Measurements from ENCODE around the gene GASK1A. TPM values are rescaled to one million over a fixed set of nuclear protein-coding genes. Genes with fewer than 3 reads are reported as not detected.

GASK1A gene
- total and polyA plus RNA-seq, 2 of the 8 experiments (the other 6 are each of a cell fraction or from before 2014, with no cell fraction given): 4.7 to 7.9 TPM

DNA sequence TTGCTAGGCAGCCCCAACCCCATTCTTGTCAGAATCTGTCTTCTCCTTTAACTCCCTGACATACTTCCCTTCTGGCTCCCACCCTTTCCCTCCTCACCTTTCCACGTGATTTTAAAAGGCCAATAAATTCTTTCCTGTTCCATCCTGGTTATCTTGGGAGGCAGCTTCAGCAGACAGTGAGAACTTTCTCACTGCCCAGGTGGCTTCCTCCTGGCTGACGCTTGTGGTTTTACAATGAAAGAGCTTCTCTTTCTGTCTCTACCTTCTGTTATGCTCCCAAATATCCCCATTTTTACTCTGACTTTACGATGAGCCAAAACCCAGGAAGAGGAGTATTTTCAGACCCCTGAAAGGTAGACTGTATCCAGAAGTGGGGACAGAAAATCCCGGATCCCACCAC is 42.1 kb downstream of the GASK1A start:
- DNase-seq (ENCODE audit: low read depth in 1 of 2, low spot score in 2 of 2) (no peak), FAIRE-seq (no peak)
- Histone ChIP-seq H2BK20ac (ENCODE audit: low read length) (no peak overlapping the region), H3K79me1 (ENCODE audit: low read depth, low read length) (0 out of 2 replicates have a peak, but pooled peaks cover 3% of the 10 kb centered on the region), H3K18ac (ENCODE audit: extremely low read depth, low read length) (no peak overlapping the region), H3K56ac (replicated peaks; ENCODE audit: insufficient read length, low read depth, low read length) (no peak overlapping the region), H3K4me2 (ENCODE audit: insufficient read depth in 1 of 2, low read depth in 2 of 2, low read length in 2 of 2) (no peak overlapping the region), H2AFZ (ENCODE audit: low read length) (no peak overlapping the region), H2BK15ac (ENCODE audit: low read length) (no peak overlapping the region), H3K4ac (replicated peaks; ENCODE audit: insufficient read length, low read depth, low read length) (no peak overlapping the region), H3K23ac (ENCODE audit: insufficient read length) (no peak overlapping the region), H3K9ac (replicated peaks in 1 of 4; ENCODE audit: extremely low read depth in 1 of 4, low read depth in 3 of 4, low read length in 3 of 4) (no peak overlapping the region), H4K91ac (replicated peaks; ENCODE audit: insufficient read length, low read length) (no peak overlapping the region), H4K20me1 (replicated peaks in 1 of 2; ENCODE audit: control insufficient read depth in 1 of 2, insufficient read depth in 2 of 2, low read length in 2 of 2) (peaks cover 0 to 2% of the 10 kb centered on the region in 2 experiments), H3K27ac (ENCODE audit: low read depth, low read length) (no peak overlapping the region), H3K4me1 (replicated peaks in 1 of 4; ENCODE audit: control insufficient read depth in 3 of 4, insufficient read depth in 4 of 4, low read length in 3 of 4) (peaks cover 0 to 5% (median 2%) of the 10 kb centered on the region in 4 experiments; a peak in 2 of 7 replicates), H4K5ac (ENCODE audit: insufficient read length, low read depth, low read length) (no peak overlapping the region), H3K27me3 (replicated peaks in 1 of 4; ENCODE audit: control insufficient read depth in 3 of 4, extremely low read depth in 1 of 4, insufficient read depth in 3 of 4, low read length in 3 of 4) (no peaks in the 10 kb centered on the region), H4K8ac (ENCODE audit: extremely low read depth, insufficient read depth, low read length) (no peak overlapping the region), H3K9me3 (ENCODE audit: insufficient read depth in 2 of 2, low read depth in 1 of 2, low read length in 1 of 2) (no peaks in the 10 kb centered on the region), H3K4me3 (ENCODE audit: extremely low read depth in 1 of 4, insufficient read depth in 2 of 4, low read depth in 3 of 4, low read length in 4 of 4) (no peak overlapping the region), H3K23me2 (ENCODE audit: low read depth, low read length) (no peaks in the 10 kb centered on the region), H2BK120ac (replicated peaks; ENCODE audit: low read depth, low read length) (no peak overlapping the region), H2BK5ac (ENCODE audit: low read depth, low read length) (no peak overlapping the region), H3K79me2 (ENCODE audit: control insufficient read depth in 1 of 2, insufficient read depth in 2 of 2, low read length in 2 of 2) (no peaks in the 10 kb centered on the region), H3K14ac (ENCODE audit: insufficient read length) (no peak overlapping the region), H3K36me3 (ENCODE audit: control insufficient read depth in 2 of 4, insufficient read depth in 4 of 4, low read length in 3 of 4) (no peaks in the 10 kb centered on the region), H2AK5ac (ENCODE audit: low read depth, low read length) (no peak overlapping the region), H2BK12ac (ENCODE audit: low read depth, low read length) (no peak overlapping the region)
- ChIA-PET POLR2A (ENCODE audit: partially characterized antibody) (interaction anchor here (1.5 kb wide), 1 partner anchor 10 kb away, joined by 3 read pairs; no protein-coding TSS in a partner anchor), CTCF (ENCODE audit: partially characterized antibody) (interaction anchor here (0.7 to 2.7 kb wide), 7 partner anchors 9 to 60 kb away, joined by 3 to 8 read pairs (median 4); no protein-coding TSS in a partner anchor)
- 86% methylated on average over 4 of the region's 4 CpGs; no CpG with 5 or more reads in 1 of the 2 experiments for WGBS, 2 experiments (ENCODE audit: extremely low coverage in 1 of 2, insufficient coverage in 1 of 2, insufficient read length in 1 of 2, insufficient replicate concordance in 2 of 2, low coverage in 1 of 2, low lambda C conversion rate in 2 of 2, missing lambda C conversion rate in 1 of 2)
- TF ChIP-seq CHD2 (IDR thresholded peaks at IDR 0.05; ENCODE audit: low read length) (no peak), CEBPB (IDR thresholded peaks at IDR 0.05; ENCODE audit: low read depth, low read length) (no peak), SIX5 (IDR thresholded peaks at IDR 0.05; ENCODE audit: low read depth, low read length) (no peak), CTBP2 (IDR thresholded peaks at IDR 0.05; ENCODE audit: borderline replicate concordance, insufficient read depth, insufficient read length, low read length) (no peak), TEAD4 (IDR thresholded peaks at IDR 0.05; ENCODE audit: low read depth, low read length) (no peak), HDAC6 (IDR thresholded peaks at IDR 0.05; ENCODE audit: low read depth, low read length) (no peak), SAP30 (IDR thresholded peaks at IDR 0.05; ENCODE audit: insufficient read depth, insufficient replicate concordance, low read length) (no peak)
- TF ChIP-seq, protein P1, sequence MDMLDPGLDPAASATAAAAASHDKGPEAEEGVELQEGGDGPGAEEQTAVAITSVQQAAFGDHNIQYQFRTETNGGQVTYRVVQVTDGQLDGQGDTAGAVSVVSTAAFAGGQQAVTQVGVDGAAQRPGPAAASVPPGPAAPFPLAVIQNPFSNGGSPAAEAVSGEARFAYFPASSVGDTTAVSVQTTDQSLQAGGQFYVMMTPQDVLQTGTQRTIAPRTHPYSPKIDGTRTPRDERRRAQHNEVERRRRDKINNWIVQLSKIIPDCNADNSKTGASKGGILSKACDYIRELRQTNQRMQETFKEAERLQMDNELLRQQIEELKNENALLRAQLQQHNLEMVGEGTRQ (IDR thresholded peaks at IDR 0.05; ENCODE audit: low read length): no peak
